Type B pancreatic cell (in vitro differentiated cells): ENCODE results near the gene SLC16A9. TPM values are rescaled to one million over a fixed set of nuclear protein-coding genes. Genes with fewer than 3 reads are reported as not detected.
"Not testable (repeated sequence)": the region's sequence is repeated elsewhere in the genome, so short reads cannot be mapped to it uniquely, and the experiment has no call there.

Source experiments
- DNase-seq: peaks from one replicate; pipeline ENCODE4 v3.0.0; 2021; ENCODE audit warnings: mixed read lengths; ENCODE audit not compliant: unreplicated experiment; ENCODE audit errors: extremely low spot score
- H3K27ac Mint-ChIP-seq: 2 replicates; pipeline ENCODE4 v1.8.0; 2021; ENCODE audit warnings: mild to moderate bottlenecking, mixed read lengths
- H3K27me3 Mint-ChIP-seq: 2 replicates; pipeline ENCODE4 v1.8.0; 2021; ENCODE audit warnings: mixed read lengths
- H3K36me3 Mint-ChIP-seq: 2 replicates; pipeline ENCODE4 v1.8.0; 2021; ENCODE audit warnings: mixed read lengths
- H3K4me1 Mint-ChIP-seq: one replicate; pipeline ENCODE4 v1.8.0; 2021; ENCODE audit warnings: mixed read lengths; ENCODE audit not compliant: unreplicated experiment
- H3K4me3 Mint-ChIP-seq: 2 replicates; pipeline ENCODE4 v1.8.0; 2021; ENCODE audit warnings: mild to moderate bottlenecking, mixed read lengths
- H3K9me3 Mint-ChIP-seq: 2 replicates; pipeline ENCODE4 v1.8.0; 2021; ENCODE audit warnings: mixed read lengths
- CTCF ChIP-seq: fragments of 200-600 bp; sonication (generic); conservative IDR thresholded peaks from 2 replicates; pipeline ENCODE4 v1.5.0; 2021; ENCODE audit warnings: antibody characterized with exemption, mild to moderate bottlenecking
- total RNA-seq: library from RNA; stranded (reverse); gene quantifications from 2 replicates; pipeline ENCODE4 v1.2.1, GENCODE V29; 2021; ENCODE audit warnings: low replicate concordance

SLC16A9 gene
- total RNA-seq, 1 donor from 2014 or later = 18.2 TPM

GRCh38 chr10:59670269-59670668, 39.4 kb downstream of the SLC16A9 start:
- peaks cover 32% of the 10 kb centered on the region for H3K36me3 Mint-ChIP-seq
- no peak overlapping the region for H3K27ac Mint-ChIP-seq
- TF ChIP-seq CTCF = no peak
- DNase-seq = no peak
- no peaks in the 10 kb centered on the region for H3K27me3 Mint-ChIP-seq
- no peak overlapping the region for H3K4me3 Mint-ChIP-seq
- no peaks in the 10 kb centered on the region for H3K4me1 Mint-ChIP-seq
- H3K9me3 Mint-ChIP-seq = peaks cover 16% of the 10 kb centered on the region

GRCh38 chr10:59668096-59668495, 41.6 kb downstream of the SLC16A9 start:
- no peak for TF ChIP-seq CTCF
- peaks cover 5% of the 10 kb centered on the region for H3K4me1 Mint-ChIP-seq
- no peak overlapping the region for H3K27ac Mint-ChIP-seq
- peaks cover 21% of the 10 kb centered on the region for H3K36me3 Mint-ChIP-seq
- peaks cover 12% of the 10 kb centered on the region for H3K9me3 Mint-ChIP-seq
- DNase-seq = no peak
- no peak overlapping the region for H3K4me3 Mint-ChIP-seq
- no peaks in the 10 kb centered on the region for H3K27me3 Mint-ChIP-seq

- TF ChIP-seq CTCF = no peak
- peaks cover 5% of the 10 kb centered on the region for H3K4me1 Mint-ChIP-seq
- no peaks in the 10 kb centered on the region for H3K27me3 Mint-ChIP-seq
- no peak for DNase-seq
- H3K27ac Mint-ChIP-seq = no peak overlapping the region
- H3K4me3 Mint-ChIP-seq = no peak overlapping the region
- peaks cover 12% of the 10 kb centered on the region for H3K9me3 Mint-ChIP-seq
- peaks cover 19% of the 10 kb centered on the region for H3K36me3 Mint-ChIP-seq
Measured at GRCh38 chr10:59666310-59666709, 43.3 kb downstream of the SLC16A9 start.

GRCh38 chr10:59663213-59663612, 46.4 kb downstream of the SLC16A9 start:
- H3K27me3 Mint-ChIP-seq, H3K4me3 Mint-ChIP-seq: not testable (repeated sequence)
- peaks cover 30% of the 10 kb centered on the region for H3K36me3 Mint-ChIP-seq

GRCh38 chr10:59657724-59658123, 51.9 kb downstream of the SLC16A9 start:
- DNase-seq = no peak
- Mint-ChIP-seq H3K4me1 (peaks cover 17% of the 10 kb centered on the region), H3K36me3 (peaks cover 19% of the 10 kb centered on the region), H3K4me3 (no peak overlapping the region), H3K27me3 (no peaks in the 10 kb centered on the region), H3K9me3 (peaks cover 11% of the 10 kb centered on the region), H3K27ac (no peak overlapping the region)
- TF ChIP-seq CTCF = no peak

More at GRCh38 chr10:59663213-59663612, 46.4 kb downstream of the SLC16A9 start:
- Mint-ChIP-seq H3K4me1 (peaks cover 11% of the 10 kb centered on the region), H3K9me3 (peaks cover 18% of the 10 kb centered on the region)
- DNase-seq, H3K27ac Mint-ChIP-seq: not testable (repeated sequence)

- TF ChIP-seq CTCF = no peak
- no peak for DNase-seq
- peaks cover 11% of the 10 kb centered on the region for H3K9me3 Mint-ChIP-seq
- H3K27ac Mint-ChIP-seq = no peak overlapping the region
- H3K36me3 Mint-ChIP-seq = peaks cover 17% of the 10 kb centered on the region
- peaks cover 17% of the 10 kb centered on the region for H3K4me1 Mint-ChIP-seq
- no peaks in the 10 kb centered on the region for H3K27me3 Mint-ChIP-seq
- no peak overlapping the region for H3K4me3 Mint-ChIP-seq
Measured at GRCh38 chr10:59655309-59655708, 54.3 kb downstream of the SLC16A9 start.
